ENCODE measurements around the gene PFN3. TPM values are rescaled to one million over a fixed set of nuclear protein-coding genes. Genes with fewer than 3 reads are reported as not detected.

Gene PFN3
- total and polyA plus RNA-seq, 2 of the 13 experiments (the other 11 are each of a cell fraction or from before 2014, with no cell fraction given) = not detected

GRCh38 chr5:177371120-177372033, 29.1 kb downstream of the PFN3 start (continued):
- TF ChIP-seq MYPOP (CRISPR knock-in tag; IDR thresholded peaks at IDR 0.05) (0 out of 2 replicates have a peak, but pooled peaks have one; percentile 9), ZNF580 (CRISPR knock-in tag; IDR thresholded peaks at IDR 0.05; ENCODE audit: borderline replicate concordance, low read depth) (0 out of 2 replicates have a peak, but pooled peaks have one; percentile 17), FOXO4 (CRISPR knock-in tag; conservative IDR thresholded peaks at IDR 0.05) (0 out of 2 replicates have a peak, but pooled peaks have one; percentile 43), PHF21A (CRISPR knock-in tag; IDR thresholded peaks at IDR 0.05) (no peak), NR2C2 (CRISPR knock-in tag; IDR thresholded peaks at IDR 0.05; ENCODE audit: borderline replicate concordance) (no peak), NFE2 (CRISPR knock-in tag; IDR thresholded peaks at IDR 0.05) (no peak), RFXAP (CRISPR knock-in tag; IDR thresholded peaks at IDR 0.05; ENCODE audit: borderline replicate concordance) (0 out of 2 replicates have a peak, but pooled peaks have one; percentile 9), ZNF607 (CRISPR knock-in tag; IDR thresholded peaks at IDR 0.05; ENCODE audit: borderline replicate concordance) (0 out of 2 replicates have a peak, but pooled peaks have one; percentile 16), ERF (CRISPR knock-in tag; IDR thresholded peaks at IDR 0.05) (0 out of 2 replicates have a peak, but pooled peaks have one; percentile 1), HOXA7 (CRISPR knock-in tag; IDR thresholded peaks at IDR 0.05) (no peak), TBX2 (CRISPR knock-in tag; IDR thresholded peaks at IDR 0.05; ENCODE audit: borderline replicate concordance) (0 out of 2 replicates have a peak, but pooled peaks have one; percentile 26)
- TF ChIP-seq, protein P1, sequence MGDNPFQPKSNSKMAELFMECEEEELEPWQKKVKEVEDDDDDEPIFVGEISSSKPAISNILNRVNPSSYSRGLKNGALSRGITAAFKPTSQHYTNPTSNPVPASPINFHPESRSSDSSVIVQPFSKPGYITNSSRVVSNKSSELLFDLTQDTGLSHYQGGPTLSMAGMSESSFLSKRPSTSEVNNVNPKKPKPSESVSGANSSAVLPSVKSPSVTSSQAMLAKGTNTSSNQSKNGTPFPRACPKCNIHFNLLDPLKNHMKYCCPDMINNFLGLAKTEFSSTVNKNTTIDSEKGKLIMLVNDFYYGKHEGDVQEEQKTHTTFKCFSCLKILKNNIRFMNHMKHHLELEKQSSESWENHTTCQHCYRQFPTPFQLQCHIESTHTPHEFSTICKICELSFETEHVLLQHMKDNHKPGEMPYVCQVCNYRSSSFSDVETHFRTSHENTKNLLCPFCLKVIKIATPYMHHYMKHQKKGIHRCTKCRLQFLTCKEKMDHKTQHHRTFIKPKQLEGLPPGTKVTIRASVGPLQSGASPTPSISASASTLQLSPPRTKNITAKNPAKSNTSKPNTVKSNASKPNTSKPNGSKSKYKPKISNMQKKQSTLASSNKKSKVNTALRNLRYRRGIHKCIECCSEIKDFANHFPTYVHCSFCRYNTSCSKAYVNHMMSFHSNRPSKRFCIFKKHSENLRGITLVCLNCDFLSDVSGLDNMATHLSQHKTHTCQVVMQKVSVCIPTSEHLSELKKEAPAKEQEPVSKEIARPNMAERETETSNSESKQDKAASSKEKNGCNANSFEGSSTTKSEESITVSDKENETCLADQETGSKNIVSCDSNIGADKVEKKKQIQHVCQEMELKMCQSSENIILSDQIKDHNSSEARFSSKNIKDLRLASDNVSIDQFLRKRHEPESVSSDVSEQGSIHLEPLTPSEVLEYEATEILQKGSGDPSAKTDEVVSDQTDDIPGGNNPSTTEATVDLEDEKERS (CRISPR knock-in tag; IDR thresholded peaks at IDR 0.05) = no peak
- TF ChIP-seq, protein P2, sequence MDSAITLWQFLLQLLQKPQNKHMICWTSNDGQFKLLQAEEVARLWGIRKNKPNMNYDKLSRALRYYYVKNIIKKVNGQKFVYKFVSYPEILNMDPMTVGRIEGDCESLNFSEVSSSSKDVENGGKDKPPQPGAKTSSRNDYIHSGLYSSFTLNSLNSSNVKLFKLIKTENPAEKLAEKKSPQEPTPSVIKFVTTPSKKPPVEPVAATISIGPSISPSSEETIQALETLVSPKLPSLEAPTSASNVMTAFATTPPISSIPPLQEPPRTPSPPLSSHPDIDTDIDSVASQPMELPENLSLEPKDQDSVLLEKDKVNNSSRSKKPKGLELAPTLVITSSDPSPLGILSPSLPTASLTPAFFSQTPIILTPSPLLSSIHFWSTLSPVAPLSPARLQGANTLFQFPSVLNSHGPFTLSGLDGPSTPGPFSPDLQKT (CRISPR knock-in tag; IDR thresholded peaks at IDR 0.05; ENCODE audit: borderline replicate concordance) = peak; percentile 60; the same call in 1 of the 2 replicates
- TF ChIP-seq, protein P3, sequence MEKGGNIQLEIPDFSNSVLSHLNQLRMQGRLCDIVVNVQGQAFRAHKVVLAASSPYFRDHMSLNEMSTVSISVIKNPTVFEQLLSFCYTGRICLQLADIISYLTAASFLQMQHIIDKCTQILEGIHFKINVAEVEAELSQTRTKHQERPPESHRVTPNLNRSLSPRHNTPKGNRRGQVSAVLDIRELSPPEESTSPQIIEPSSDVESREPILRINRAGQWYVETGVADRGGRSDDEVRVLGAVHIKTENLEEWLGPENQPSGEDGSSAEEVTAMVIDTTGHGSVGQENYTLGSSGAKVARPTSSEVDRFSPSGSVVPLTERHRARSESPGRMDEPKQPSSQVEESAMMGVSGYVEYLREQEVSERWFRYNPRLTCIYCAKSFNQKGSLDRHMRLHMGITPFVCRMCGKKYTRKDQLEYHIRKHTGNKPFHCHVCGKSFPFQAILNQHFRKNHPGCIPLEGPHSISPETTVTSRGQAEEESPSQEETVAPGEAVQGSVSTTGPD (CRISPR knock-in tag; IDR thresholded peaks at IDR 0.05) = no peak

All from HepG2 (cell line).